HepG2 (cell line): ENCODE results near the gene PLOD2. TPM values are rescaled to one million over a fixed set of nuclear protein-coding genes. Genes with fewer than 3 reads are reported as not detected.

Source experiments
- ATAC-seq: fragments of 200-7000 bp; cut with Tn5 transposase; 3 replicates; pipeline ENCODE4 v1.9.1; 2020; ENCODE audit warnings: mild to moderate bottlenecking, moderate library complexity
- BruUV-seq: library from RNA; stranded (reverse); fragments of 400-500 nt; replicated peaks from 2 replicates; lab custom pipeline; 2021; lab: Mats Ljungman, UMichigan
- CTCF ChIA-PET: fragments of 300-600 bp; formaldehyde crosslinking; extraction: SDS; loops from one replicate; lab custom pipeline; 2021; ENCODE audit warnings: low total read pairs, inconsistent platforms, low intra/inter-chr PET ratio; lab: Yijun Ruan, JAX
- POLR2A ChIA-PET: fragments of 350-600 bp; sonication (Branson Sonifier 250); formaldehyde crosslinking; loops from one replicate; lab custom pipeline; 2020; ENCODE audit warnings: antibody characterized with exemption, inconsistent platforms; lab: Yijun Ruan, JAX
- DNase-seq: peaks from one replicate; pipeline ENCODE4 v3.0.0-alpha.2; 2015; ENCODE audit warnings: low spot score
- FAIRE-seq: peaks from 3 replicates; lab custom pipeline; 2011; peaks lifted over from hg19 to GRCh38; lab: Jason Lieb, UNC
- H2AFZ ChIP-seq: one replicate; pipeline ENCODE4 v1.6.1; 2011; ENCODE audit warnings: low read length, inconsistent platforms
- H3K27ac ChIP-seq: fragments of 300-600 bp; 3 replicates; pipeline ENCODE4 v1.8.0; 2011; ENCODE audit warnings: mixed run types, mild to moderate bottlenecking, mixed read lengths, low read length, inconsistent platforms; ENCODE audit not compliant: insufficient read depth; ENCODE audit errors: extremely low read length
- H3K27me3 ChIP-seq, 2 experiments: fragments of 200-600 bp in 1 of 2; 2 replicates in 1 of 2; 3 replicates in 1 of 2; pipeline versions ENCODE4 v1.6.0 to v1.8.0; 2011; ENCODE audit warnings: low read length in 2 of 2, mild to moderate bottlenecking in 2 of 2, moderate library complexity in 2 of 2, inconsistent platforms in 1 of 2; ENCODE audit not compliant: insufficient read depth in 2 of 2, control insufficient read depth in 1 of 2
- H3K36me3 ChIP-seq, 2 experiments: fragments of 200-600 bp in 1 of 2; replicated peaks in 1 of 2; 2 replicates in 1 of 2; 3 replicates in 1 of 2; pipeline versions ENCODE4 v1.5.1 to v1.8.0; 2011; ENCODE audit warnings: low read length in 2 of 2, inconsistent platforms in 1 of 2; ENCODE audit not compliant: insufficient read depth in 2 of 2, control insufficient read depth in 1 of 2
- H3K4me1 ChIP-seq: 2 replicates; pipeline ENCODE4 v1.5.1; 2012; ENCODE audit warnings: low read length, inconsistent platforms; ENCODE audit not compliant: insufficient read depth
- H3K4me2 ChIP-seq: 2 replicates; pipeline ENCODE4 v1.6.0; 2011; ENCODE audit warnings: low read depth, low read length, inconsistent platforms
- H3K4me3 ChIP-seq, 3 experiments: fragments of 200-600 bp in 1 of 3; sonication (generic), shearing (Covaris generic) in 1 of 3; replicated peaks in 1 of 3; 2 replicates each; pipeline ENCODE4 v1.5.1; 2011 to 2016; ENCODE audit warnings: low read length in 3 of 3, inconsistent platforms in 2 of 3, low read depth in 2 of 3, mild to moderate bottlenecking in 2 of 3, control low read depth in 1 of 3, mixed read lengths in 1 of 3; ENCODE audit not compliant: insufficient read depth in 1 of 3
- H3K79me2 ChIP-seq: one replicate; pipeline ENCODE4 v1.6.1; 2011; ENCODE audit warnings: low read length, inconsistent platforms; ENCODE audit not compliant: insufficient read depth
- H3K9ac ChIP-seq: 2 replicates; pipeline ENCODE4 v1.6.0; 2011; ENCODE audit warnings: mild to moderate bottlenecking, low read depth, low read length, inconsistent platforms; ENCODE audit not compliant: insufficient read depth
- H3K9me3 ChIP-seq: 2 replicates; pipeline ENCODE4 v1.5.1; 2012; ENCODE audit warnings: mild to moderate bottlenecking, low read length
- H4K20me1 ChIP-seq: 2 replicates; pipeline ENCODE4 v1.6.0; 2011; ENCODE audit warnings: inconsistent platforms, mild to moderate bottlenecking, low read length, moderate library complexity; ENCODE audit not compliant: insufficient read depth
- ELF1 ChIP-seq: sonication (generic); formaldehyde crosslinking; IDR thresholded peaks from 2 replicates; pipeline ENCODE4 v1.4.0; 2020; ENCODE audit warnings: missing genetic modification reagents
- ISX ChIP-seq: sonication (generic); formaldehyde crosslinking; conservative IDR thresholded peaks from 2 replicates; pipeline ENCODE4 v1.5.0; 2020; ENCODE audit warnings: missing genetic modification reagents
- MED8 ChIP-seq: sonication (generic); formaldehyde crosslinking; IDR thresholded peaks from 2 replicates; pipeline ENCODE4 v1.8.1; 2023; ENCODE audit warnings: mild to moderate bottlenecking, missing genetic modification reagents; ENCODE audit not compliant: insufficient replicate concordance
- NPAS2 ChIP-seq: sonication (generic); formaldehyde crosslinking; IDR thresholded peaks from 2 replicates; pipeline ENCODE4 v1.8.0; 2022; ENCODE audit warnings: mild to moderate bottlenecking, missing genetic modification reagents, borderline replicate concordance
- RXRB ChIP-seq: IDR thresholded peaks from 2 replicates; pipeline ENCODE4 v1.6.1; 2016; ENCODE audit warnings: borderline replicate concordance, missing genetic modification reagents, missing compliant biosample characterization
- SCMH1 ChIP-seq: sonication (generic); formaldehyde crosslinking; IDR thresholded peaks from 2 replicates; pipeline ENCODE4 v1.9.0; 2021; ENCODE audit warnings: missing genetic modification reagents, mild to moderate bottlenecking, borderline replicate concordance
- TBP ChIP-seq: sonication (generic); formaldehyde crosslinking; IDR thresholded peaks from 2 replicates; pipeline ENCODE4 v1.5.0; 2020; ENCODE audit warnings: missing genetic modification reagents
- U2AF1 ChIP-seq: fragments of 200-400 bp; formaldehyde crosslinking; optimal IDR thresholded peaks from 2 replicates; pipeline ENCODE3; 2017; ENCODE audit warnings: mild to moderate bottlenecking, low read depth, low read length
- XRCC5 ChIP-seq: fragments of 200-400 bp; formaldehyde crosslinking; optimal IDR thresholded peaks from 2 replicates; pipeline ENCODE3; 2017; ENCODE audit warnings: mild to moderate bottlenecking, low read length
- ZFP36 ChIP-seq: fragments of 150-350 bp; IDR thresholded peaks from 2 replicates; pipeline ENCODE4 v1.6.1; 2018; ENCODE audit warnings: borderline replicate concordance, low read length, low read depth; ENCODE audit not compliant: partially characterized antibody
- ZFP36L1 ChIP-seq: sonication (generic); formaldehyde crosslinking; IDR thresholded peaks from 2 replicates; pipeline ENCODE4 v1.8.0; 2022; ENCODE audit warnings: mild to moderate bottlenecking, missing genetic modification reagents, moderate library complexity
- ZKSCAN5 ChIP-seq: sonication (generic); formaldehyde crosslinking; IDR thresholded peaks from 2 replicates; pipeline ENCODE4 v1.5.1; 2020; ENCODE audit warnings: mild to moderate bottlenecking, missing genetic modification reagents
- ZNF205 ChIP-seq: IDR thresholded peaks from 2 replicates; pipeline ENCODE4 v1.6.1; 2018; ENCODE audit warnings: missing biosample characterization, missing genetic modification reagents
- ZNF460 ChIP-seq: sonication (generic); formaldehyde crosslinking; IDR thresholded peaks from 2 replicates; pipeline ENCODE4 v1.5.1; 2020; ENCODE audit warnings: missing genetic modification reagents, mild to moderate bottlenecking, borderline replicate concordance
- ZNF678 ChIP-seq: sonication (generic); formaldehyde crosslinking; IDR thresholded peaks from 2 replicates; pipeline ENCODE4 v1.4.0; 2020; ENCODE audit warnings: mild to moderate bottlenecking, missing genetic modification reagents
- ZNF749 ChIP-seq: sonication (generic); formaldehyde crosslinking; IDR thresholded peaks from 2 replicates; pipeline ENCODE4 v1.8.0; 2022; ENCODE audit warnings: mild to moderate bottlenecking, missing genetic modification reagents, moderate library complexity, borderline replicate concordance
- WGBS: methylation state at CpG from one replicate; pipeline ENCODE4 v1.1.6; 2017; ENCODE audit warnings: low lambda C conversion rate; 5-methylcytosine and 5-hydroxymethylcytosine counted together
- in situ Hi-C: cut with HindIII; loops from 2 replicates; pipeline ENCODE4 v1.10.0; 2017; ENCODE audit warnings: low pct_unique_long_range_greater_than_20kb; ENCODE audit not compliant: extremely low pct_ligation_motif_present
- intact Hi-C: fragments of 100-400 bp; cut with micrococcal nuclease; formaldehyde crosslinking; loops from one replicate; pipeline ENCODE4 v1.10.0; 2022; ENCODE audit not compliant: unreplicated experiment
- polyA plus RNA-seq, 8 experiments: library from polyadenylated mRNA; depleted of rRNA in 3 of 8; stranded (reverse) in 7 of 8; unstranded in 1 of 8; fragments of >200 nt; fragmentation: Illumina TruSeq in 4 of 8; extraction: Trizol in 4 of 8; gene quantifications; 2 replicates each; pipeline versions ENCODE4 v1.2.1 to v1.2.3, GENCODE V29; 2011 to 2016; ENCODE audit warnings: low read depth in 4 of 8, missing spikeins in 1 of 8, mixed read lengths in 1 of 8; ENCODE audit not compliant: insufficient read depth in 1 of 8
- total RNA-seq, 5 experiments: library from RNA; depleted of rRNA; stranded (reverse); fragments of >200 nt; fragmentation: Illumina TruSeq; extraction: Trizol; gene quantifications; 2 replicates each; pipeline ENCODE4 v1.2.3, GENCODE V29; 2016; ENCODE audit warnings: low read depth in 1 of 5
- TF ChIP-seq, protein P1 (sequence below): sonication (generic); formaldehyde crosslinking; IDR thresholded peaks from 2 replicates; pipeline ENCODE4 v1.5.0; 2020; ENCODE audit warnings: missing genetic modification reagents
- TF ChIP-seq, protein P2 (sequence below): sonication (generic); formaldehyde crosslinking; IDR thresholded peaks from 2 replicates; pipeline ENCODE4 v1.9.0; 2021; ENCODE audit warnings: missing genetic modification reagents, mild to moderate bottlenecking, borderline replicate concordance

The PLOD2 gene
- total and polyA plus RNA-seq, 2 of the 13 experiments (the other 11 are each of a cell fraction or from before 2014, with no cell fraction given) = 107 to 161 TPM

DNA sequence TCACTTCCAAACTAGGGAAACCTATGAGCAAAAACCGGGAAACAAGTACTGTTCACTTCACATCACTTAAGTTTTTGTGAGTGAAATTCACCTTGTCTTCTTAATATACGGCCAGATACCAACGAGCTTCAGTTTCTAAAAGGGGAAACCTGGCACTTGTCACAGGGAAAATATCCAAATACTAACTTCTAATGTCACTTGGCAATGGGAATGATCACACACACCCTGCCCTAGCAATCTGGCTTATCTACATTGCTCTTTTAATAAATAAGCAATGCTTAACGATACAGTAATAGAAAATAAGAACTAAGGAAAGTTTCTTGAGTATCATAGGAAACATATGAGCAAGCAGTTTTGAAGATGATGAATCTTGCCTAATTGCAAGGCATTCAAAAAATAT, 34.6 kb upstream of the PLOD2 start:
- no peak for TF ChIP-seq ZNF678
- no peak for TF ChIP-seq ISX (CRISPR knock-in tag)
- no peak for TF ChIP-seq SCMH1 (CRISPR knock-in tag)
- TF ChIP-seq XRCC5 = no peak
- no peak for TF ChIP-seq ZFP36
- TF ChIP-seq, protein P1, sequence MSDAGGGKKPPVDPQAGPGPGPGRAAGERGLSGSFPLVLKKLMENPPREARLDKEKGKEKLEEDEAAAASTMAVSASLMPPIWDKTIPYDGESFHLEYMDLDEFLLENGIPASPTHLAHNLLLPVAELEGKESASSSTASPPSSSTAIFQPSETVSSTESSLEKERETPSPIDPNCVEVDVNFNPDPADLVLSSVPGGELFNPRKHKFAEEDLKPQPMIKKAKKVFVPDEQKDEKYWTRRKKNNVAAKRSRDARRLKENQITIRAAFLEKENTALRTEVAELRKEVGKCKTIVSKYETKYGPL = no peak
- ATAC-seq = no peak
- BruUV-seq = no TSS peak
- no peak for DNase-seq
- no peak for FAIRE-seq
- H4K20me1 ChIP-seq = no peaks in the 10 kb centered on the region
- no peaks in the 10 kb centered on the region for H3K4me1 ChIP-seq
- H3K27me3 ChIP-seq = no peaks in the 10 kb centered on the region
- no peak overlapping the region for H2AFZ ChIP-seq
- CTCF ChIA-PET = no interaction called here
- H3K4me2 ChIP-seq = no peak overlapping the region
- in situ Hi-C loops = loop anchor here (25.0 kb wide), 1 partner anchor 408 kb away; no protein-coding TSS in a partner anchor
- 57% methylated on average over 4 of the region's 4 CpGs for WGBS
- intact Hi-C loops = no loop called here
- H3K4me3 ChIP-seq = no peak overlapping the region
- H3K27ac ChIP-seq = no peak overlapping the region
- no peak overlapping the region for H3K9ac ChIP-seq
- no peaks in the 10 kb centered on the region for H3K79me2 ChIP-seq
- H3K9me3 ChIP-seq = no peaks in the 10 kb centered on the region
- POLR2A ChIA-PET = no interaction called here
- H3K36me3 ChIP-seq = no peaks in the 10 kb centered on the region; a peak in 1 of 5 replicates

DNA sequence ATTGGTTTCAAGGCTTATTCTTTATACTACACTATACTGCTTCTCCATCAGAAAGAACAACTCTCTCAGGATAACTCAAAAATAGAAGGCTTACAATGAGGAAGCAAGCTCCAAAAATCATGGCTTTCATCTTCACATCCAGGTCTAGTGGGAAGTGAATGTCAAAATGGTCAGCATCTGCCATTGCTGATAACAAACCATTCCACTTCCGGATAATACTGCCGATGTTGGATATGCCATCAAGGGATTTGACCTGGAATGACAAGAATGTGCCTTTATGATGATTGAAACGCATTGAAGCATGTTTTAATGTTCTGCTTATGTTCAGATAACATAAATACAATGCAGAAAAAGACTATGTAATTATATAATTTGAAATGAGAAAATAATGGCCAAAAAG, 34.0 kb upstream of the PLOD2 start:
- H3K36me3 ChIP-seq = no peaks in the 10 kb centered on the region; a peak in 1 of 5 replicates
- no peak overlapping the region for H2AFZ ChIP-seq
- H3K4me1 ChIP-seq = no peaks in the 10 kb centered on the region
- H4K20me1 ChIP-seq = no peaks in the 10 kb centered on the region
- FAIRE-seq = no peak
- no peak overlapping the region for H3K4me3 ChIP-seq
- POLR2A ChIA-PET = no interaction called here
- intact Hi-C loops = no loop called here
- WGBS = 93% methylated on average over 3 of the region's 3 CpGs
- H3K79me2 ChIP-seq = no peaks in the 10 kb centered on the region
- H3K9ac ChIP-seq = no peak overlapping the region
- in situ Hi-C loops = loop anchor here (25.0 kb wide), 1 partner anchor 408 kb away; no protein-coding TSS in a partner anchor
- BruUV-seq = no TSS peak
- no peak overlapping the region for H3K4me2 ChIP-seq
- CTCF ChIA-PET = no interaction called here
- no peak for DNase-seq
- ATAC-seq = no peak
- no peaks in the 10 kb centered on the region for H3K9me3 ChIP-seq
- H3K27me3 ChIP-seq = no peaks in the 10 kb centered on the region
- no peak overlapping the region for H3K27ac ChIP-seq
- TF ChIP-seq NPAS2 (CRISPR knock-in tag) (no peak), ZFP36L1 (no peak), ZNF749 (CRISPR knock-in tag) (no peak), RXRB (CRISPR knock-in tag) (no peak), ZNF205 (CRISPR knock-in tag) (no peak), U2AF1 (no peak), ZNF460 (CRISPR knock-in tag) (no peak), TBP (CRISPR knock-in tag) (no peak), ZKSCAN5 (CRISPR knock-in tag) (no peak), MED8 (CRISPR knock-in tag) (no peak), ELF1 (CRISPR knock-in tag) (no peak)
- TF ChIP-seq, protein P2, sequence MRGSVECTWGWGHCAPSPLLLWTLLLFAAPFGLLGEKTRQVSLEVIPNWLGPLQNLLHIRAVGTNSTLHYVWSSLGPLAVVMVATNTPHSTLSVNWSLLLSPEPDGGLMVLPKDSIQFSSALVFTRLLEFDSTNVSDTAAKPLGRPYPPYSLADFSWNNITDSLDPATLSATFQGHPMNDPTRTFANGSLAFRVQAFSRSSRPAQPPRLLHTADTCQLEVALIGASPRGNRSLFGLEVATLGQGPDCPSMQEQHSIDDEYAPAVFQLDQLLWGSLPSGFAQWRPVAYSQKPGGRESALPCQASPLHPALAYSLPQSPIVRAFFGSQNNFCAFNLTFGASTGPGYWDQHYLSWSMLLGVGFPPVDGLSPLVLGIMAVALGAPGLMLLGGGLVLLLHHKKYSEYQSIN = no peak
